A549 (cell line): Measurements from ENCODE around the gene GRIN2D.

ENCODE experiments used
- BHLHE40 ChIP-seq: IDR thresholded peaks from 2 replicates; pipeline ENCODE4 v1.6.1; 2012; ENCODE audit warnings: low read depth, low read length, inconsistent platforms
- CBX2 ChIP-seq: fragments of 200-600 bp; sonication (generic); IDR thresholded peaks from 2 replicates; pipeline ENCODE4 v1.6.1; 2016; ENCODE audit warnings: low read depth, mild to moderate bottlenecking, borderline replicate concordance
- CEBPB ChIP-seq, 2 experiments: fragments of >200 bp in 1 of 2; sonication (Bioruptor Twin) in 1 of 2; formaldehyde crosslinking in 1 of 2; IDR thresholded peaks; 2 replicates each; pipeline ENCODE4 v1.6.1; 2012 to 2016
- CTCF ChIP-seq: fragments of >200 bp; sonication (Bioruptor Twin); formaldehyde crosslinking; IDR thresholded peaks from 3 replicates; pipeline ENCODE4 v1.5.1; 2016
- EP300 ChIP-seq, 2 experiments: fragments of >200 bp; sonication (Bioruptor Twin); formaldehyde crosslinking; IDR thresholded peaks; 2 replicates in 1 of 2; 3 replicates in 1 of 2; pipeline ENCODE4 v1.6.1; 2016 to 2017
- JUN ChIP-seq, 2 experiments: fragments of >200 bp; sonication (Bioruptor Twin); formaldehyde crosslinking; IDR thresholded peaks; 2 replicates in 1 of 2; 3 replicates in 1 of 2; pipeline ENCODE4 v1.6.1; 2016 to 2017
- PHF8 ChIP-seq: fragments of 200-600 bp; sonication (generic); IDR thresholded peaks from 2 replicates; pipeline ENCODE4 v1.6.1; 2016; ENCODE audit warnings: low read depth, mild to moderate bottlenecking, antibody characterized with exemption, moderate library complexity, borderline replicate concordance
- POLR2A ChIP-seq: IDR thresholded peaks from 2 replicates; pipeline ENCODE4 v1.6.1; 2012; ENCODE audit warnings: mild to moderate bottlenecking, low read length
- POLR2AphosphoS2 ChIP-seq: conservative IDR thresholded peaks from 2 replicates; pipeline ENCODE4 v1.6.1; 2012; ENCODE audit warnings: low read length, improper control_type of control experiment, inconsistent platforms
- RAD21 ChIP-seq, 2 experiments: fragments of >200 bp in 1 of 2; sonication (Bioruptor Twin) in 1 of 2; formaldehyde crosslinking in 1 of 2; IDR thresholded peaks in 1 of 2; conservative IDR thresholded peaks in 1 of 2; 2 replicates in 1 of 2; 3 replicates in 1 of 2; pipeline ENCODE4 v1.6.1; 2012 to 2018; ENCODE audit warnings: inconsistent platforms in 1 of 2
- RFX5 ChIP-seq: fragments of 450-650 bp; IDR thresholded peaks from 2 replicates; pipeline ENCODE4 v1.7.1; 2014; ENCODE audit warnings: antibody characterized with exemption, mild to moderate bottlenecking, moderate library complexity
- RNF2 ChIP-seq: fragments of 200-600 bp; sonication (generic); IDR thresholded peaks from 2 replicates; pipeline ENCODE4 v1.6.1; 2016; ENCODE audit warnings: low read depth, mild to moderate bottlenecking, antibody characterized with exemption, moderate library complexity, borderline replicate concordance
- SMC3 ChIP-seq: fragments of >200 bp; sonication (Bioruptor Twin); formaldehyde crosslinking; IDR thresholded peaks from 3 replicates; pipeline ENCODE4 v1.6.1; 2018; ENCODE audit warnings: inconsistent platforms
- USF2 ChIP-seq: fragments of 450-650 bp; IDR thresholded peaks from 2 replicates; pipeline ENCODE4 v1.6.1; 2014; ENCODE audit warnings: antibody characterized with exemption

- TF ChIP-seq SMC3 (no peak), CTCF (no peak), BHLHE40 (no peak), EP300 (IDR thresholded peaks at IDR 0.05) (no peak), RNF2 (no peak), POLR2A (no peak), POLR2AphosphoS2 (no peak), RAD21 (conservative IDR thresholded peaks at IDR 0.05 in 1 of 2, IDR thresholded peaks at IDR 0.05 in 1 of 2) (no peak), RFX5 (no peak), USF2 (no peak), CBX2 (no peak), JUN (IDR thresholded peaks at IDR 0.05) (no peak), CEBPB (IDR thresholded peaks at IDR 0.05) (no peak), PHF8 (no peak)
These were observed 7.8 kb downstream of the GRIN2D start for GRCh38 chr19:48401287-48401686.
